PC-3 (cell line): ENCODE results near the gene CLEC16A.

Source experiments
- CTCF ChIP-seq: fragments of 300-600 bp; sonication (generic); conservative IDR thresholded peaks from 2 replicates; pipeline ENCODE4 v1.5.1; 2017; ENCODE audit warnings: antibody characterized with exemption, low read depth, mild to moderate bottlenecking, low read length
- EZH2 ChIP-seq: fragments of 300-600 bp; sonication (generic); IDR thresholded peaks from one replicate; pipeline ENCODE4 v1.6.1; 2017; ENCODE audit warnings: antibody characterized with exemption, mild to moderate bottlenecking, low read length; ENCODE audit not compliant: unreplicated experiment
- EZH2phosphoT487 ChIP-seq: fragments of 300-600 bp; sonication (generic); IDR thresholded peaks from 2 replicates; pipeline ENCODE4 v1.6.1; 2018; ENCODE audit warnings: mild to moderate bottlenecking, antibody characterized with exemption, low read length, borderline replicate concordance

DNA sequence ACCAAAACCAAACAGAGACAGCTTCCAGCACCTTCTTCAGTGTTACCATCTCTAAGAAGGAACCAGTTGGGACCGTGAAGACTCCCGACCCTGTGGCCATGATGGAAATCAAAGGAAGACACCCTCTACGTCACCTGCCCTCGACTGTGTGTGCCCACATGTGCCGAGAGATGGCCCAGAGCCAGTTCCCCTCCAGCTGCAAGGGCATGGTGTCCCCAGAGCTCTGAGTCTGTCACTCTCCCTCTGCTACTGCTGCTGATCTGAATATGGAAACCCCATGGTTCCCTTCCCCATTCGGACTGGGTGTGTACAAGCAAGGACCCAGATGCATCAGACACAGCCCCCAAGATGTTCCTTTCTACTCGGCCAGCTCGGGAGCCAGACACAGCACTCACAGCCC lies 235.2 kb downstream of the CLEC16A start:
- TF ChIP-seq EZH2: no peak
- no peak for TF ChIP-seq CTCF
- no peak for TF ChIP-seq EZH2phosphoT487
